Measurements from ENCODE around the gene COPG1. TPM values are rescaled to one million over a fixed set of nuclear protein-coding genes. Genes with fewer than 3 reads are reported as not detected.

COPG1 gene
- total RNA-seq, 4 donors from 2014 or later, result 35.6 to 409 (median 118) TPM

- Histone ChIP-seq H3K4me3 (no peak overlapping the region), H3K4me1 (no peaks in the 10 kb centered on the region), H3K9me3 (no peaks in the 10 kb centered on the region), H3K27ac (peak overlapping the region; percentile 79 to 81), H3K27me3 (no peaks in the 10 kb centered on the region), H3K36me3 (no peaks in the 10 kb centered on the region)
- intact Hi-C loops (cut with DNase I; ENCODE audit: low total_unique reads), result no loop called here
- DNase-seq, result no peak
- TF ChIP-seq, protein P1, sequence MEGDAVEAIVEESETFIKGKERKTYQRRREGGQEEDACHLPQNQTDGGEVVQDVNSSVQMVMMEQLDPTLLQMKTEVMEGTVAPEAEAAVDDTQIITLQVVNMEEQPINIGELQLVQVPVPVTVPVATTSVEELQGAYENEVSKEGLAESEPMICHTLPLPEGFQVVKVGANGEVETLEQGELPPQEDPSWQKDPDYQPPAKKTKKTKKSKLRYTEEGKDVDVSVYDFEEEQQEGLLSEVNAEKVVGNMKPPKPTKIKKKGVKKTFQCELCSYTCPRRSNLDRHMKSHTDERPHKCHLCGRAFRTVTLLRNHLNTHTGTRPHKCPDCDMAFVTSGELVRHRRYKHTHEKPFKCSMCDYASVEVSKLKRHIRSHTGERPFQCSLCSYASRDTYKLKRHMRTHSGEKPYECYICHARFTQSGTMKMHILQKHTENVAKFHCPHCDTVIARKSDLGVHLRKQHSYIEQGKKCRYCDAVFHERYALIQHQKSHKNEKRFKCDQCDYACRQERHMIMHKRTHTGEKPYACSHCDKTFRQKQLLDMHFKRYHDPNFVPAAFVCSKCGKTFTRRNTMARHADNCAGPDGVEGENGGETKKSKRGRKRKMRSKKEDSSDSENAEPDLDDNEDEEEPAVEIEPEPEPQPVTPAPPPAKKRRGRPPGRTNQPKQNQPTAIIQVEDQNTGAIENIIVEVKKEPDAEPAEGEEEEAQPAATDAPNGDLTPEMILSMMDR (IDR thresholded peaks at IDR 0.05), result no peak
- TF ChIP-seq POLR2A (IDR thresholded peaks at IDR 0.05), result no peak
These were observed 55.5 kb downstream of the COPG1 start for GRCh38 chr3:129304962-129305222.

GRCh38 chr3:129305592-129306091 is 56.2 kb downstream of the COPG1 start:
- H3K27me3 ChIP-seq, result no peaks in the 10 kb centered on the region
- DNase-seq, result peak; percentile 90 to 93
- peak overlapping the region; percentile 79 to 81 for H3K27ac ChIP-seq
- no peaks in the 10 kb centered on the region for H3K4me1 ChIP-seq
- TF ChIP-seq POLR2A (IDR thresholded peaks at IDR 0.05), result peak; percentile 49 to 62
- TF ChIP-seq, protein P1 (IDR thresholded peaks at IDR 0.05), result peak in 3 of 4 experiments; percentile 1 to 21 (median 7)
- no peaks in the 10 kb centered on the region for H3K9me3 ChIP-seq
- peak overlapping the region; percentile 12 to 20 for H3K4me3 ChIP-seq
- no peaks in the 10 kb centered on the region for H3K36me3 ChIP-seq
- intact Hi-C loops (cut with DNase I; ENCODE audit: low total_unique reads), result no loop called here

- Histone ChIP-seq H3K4me3 (no peak overlapping the region), H3K27me3 (no peaks in the 10 kb centered on the region), H3K27ac (no peak overlapping the region), H3K4me1 (no peaks in the 10 kb centered on the region), H3K9me3 (no peaks in the 10 kb centered on the region), H3K36me3 (no peaks in the 10 kb centered on the region)
- intact Hi-C loops (cut with DNase I; ENCODE audit: low total_unique reads), result no loop called here
- no peak for DNase-seq
- TF ChIP-seq POLR2A (IDR thresholded peaks at IDR 0.05), result no peak
- TF ChIP-seq, protein P1 (IDR thresholded peaks at IDR 0.05), result no peak
These were observed 59.2 kb downstream of the COPG1 start for GRCh38 chr3:129308636-129309035.

DNA sequence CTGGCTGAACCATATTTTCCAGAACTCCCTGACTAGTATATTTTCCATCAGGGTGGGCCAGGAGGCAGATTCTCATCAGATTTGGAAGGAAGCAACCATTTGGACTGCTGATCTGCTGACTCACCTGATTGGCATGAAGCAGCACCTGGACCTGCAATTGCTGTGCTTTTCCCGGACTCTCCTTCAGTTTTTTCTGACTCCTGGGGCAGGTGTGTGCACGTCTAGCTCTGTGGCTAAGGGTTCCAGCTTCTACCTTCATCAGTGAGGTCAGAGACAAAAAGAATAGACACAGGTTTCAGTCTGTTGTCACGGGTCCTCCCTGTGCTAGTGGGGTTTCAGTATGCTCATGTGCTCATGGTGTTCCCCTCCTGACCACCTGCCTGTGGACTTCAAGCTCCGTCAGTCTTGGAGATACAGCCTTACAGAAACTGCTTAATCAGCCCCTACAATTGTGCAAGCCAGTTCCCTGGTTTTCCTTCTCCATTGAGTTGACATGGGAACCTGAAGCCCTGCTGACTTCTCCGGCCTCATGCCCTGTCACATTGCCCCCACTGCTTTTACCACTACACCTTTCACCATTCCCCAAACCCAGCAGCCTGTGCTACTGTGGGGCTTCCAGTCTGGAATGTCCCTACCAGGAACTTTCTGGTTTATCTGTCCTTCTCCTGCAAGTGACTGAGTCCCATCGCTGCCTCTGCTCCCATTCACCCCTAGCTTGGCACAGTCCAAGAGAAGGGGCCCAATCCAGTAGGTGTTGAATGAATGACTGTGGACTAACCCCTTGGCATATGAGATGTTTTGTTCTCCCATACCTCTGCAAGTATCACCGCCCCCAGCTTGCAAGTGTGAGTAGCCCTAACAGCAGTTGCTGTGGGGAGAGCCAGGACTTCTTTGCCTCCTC is 61.0 kb downstream of the COPG1 start:
- H3K27me3 ChIP-seq, result no peaks in the 10 kb centered on the region
- no peak overlapping the region for H3K4me3 ChIP-seq
- H3K9me3 ChIP-seq, result no peaks in the 10 kb centered on the region
- no peaks in the 10 kb centered on the region for H3K36me3 ChIP-seq
- TF ChIP-seq POLR2A (IDR thresholded peaks at IDR 0.05), result no peak
- TF ChIP-seq, protein P1 (IDR thresholded peaks at IDR 0.05), result no peak
- no peaks in the 10 kb centered on the region for H3K4me1 ChIP-seq
- H3K27ac ChIP-seq, result no peak overlapping the region
- intact Hi-C loops (cut with DNase I; ENCODE audit: low total_unique reads), result no loop called here
- DNase-seq, result no peak

All from uterus (tissue), 4 donors.